Mucosa of rectum (tissue), 2 donors: Measurements from ENCODE around the gene PHLDB3.
"Not testable (repeated sequence)": the region's sequence is repeated elsewhere in the genome, so short reads cannot be mapped to it uniquely, and the experiment has no call there.

Experiments
- H3K27ac ChIP-seq, 2 donors: one replicate each; pipeline ENCODE4 v1.7.0; 2013; ENCODE audit warnings: inconsistent platforms in 2 of 2, low read depth in 2 of 2, low read length in 2 of 2
- H3K27me3 ChIP-seq, 2 donors: one replicate each; pipeline ENCODE4 v1.7.0; 2013; ENCODE audit warnings: low read length in 2 of 2; ENCODE audit not compliant: control insufficient read depth in 2 of 2, insufficient read depth in 2 of 2
- H3K36me3 ChIP-seq, 2 donors: one replicate each; pipeline ENCODE4 v1.7.0; 2013; ENCODE audit warnings: low read length in 2 of 2; ENCODE audit not compliant: control insufficient read depth in 2 of 2, insufficient read depth in 2 of 2
- H3K4me1 ChIP-seq, 2 donors: one replicate each; pipeline ENCODE4 v1.7.0; 2013; ENCODE audit warnings: low read length in 2 of 2, mild to moderate bottlenecking in 1 of 2; ENCODE audit not compliant: control insufficient read depth in 2 of 2, insufficient read depth in 2 of 2
- H3K4me3 ChIP-seq, 2 donors: one replicate each; pipeline ENCODE4 v1.7.0; 2013; ENCODE audit warnings: low read length in 2 of 2
- H3K9ac ChIP-seq, 2 donors: one replicate each; pipeline ENCODE4 v1.7.0; 2013; ENCODE audit warnings: low read length in 2 of 2, low read depth in 1 of 2, mild to moderate bottlenecking in 1 of 2
- H3K9me3 ChIP-seq, 2 donors: one replicate each; pipeline ENCODE4 v1.7.0; 2013; ENCODE audit warnings: low read length in 2 of 2; ENCODE audit not compliant: control insufficient read depth in 2 of 2
- donor health status: healthy.
- donor health status: Normal muscosa, but diverticular disease.

The PHLDB3 gene

GRCh38 chr19:43527860-43528622, 23.5 kb upstream of the PHLDB3 start:
- peak overlapping the region; percentile 92 to 99 for H3K4me3 ChIP-seq
- no peaks in the 10 kb centered on the region for H3K27me3 ChIP-seq
- H3K36me3 ChIP-seq: peaks cover under 1 to 3% of the 10 kb centered on the region in 2 donors
- H3K9me3 ChIP-seq: no peaks in the 10 kb centered on the region
- peak overlapping the region; percentile 24 to 48 for H3K9ac ChIP-seq
- H3K27ac ChIP-seq: peak overlapping the region; percentile 89 to 95
- H3K4me1 ChIP-seq: peaks cover 43% of the 10 kb centered on the region in 2 donors

GRCh38 chr19:43526884-43527859, 22.6 kb upstream of the PHLDB3 start, which contains the start of gene ETHE1:
ETHE1 (minus strand) TSS chr19:43527201; CDS start chr19:43527177, 24 bp downstream.
- peaks cover 7 to 8% of the 10 kb centered on the region in 2 donors for H3K36me3 ChIP-seq
- peak within 1 kb of the TSS; percentile 77 to 97 for H3K9ac ChIP-seq
- no peaks in the 10 kb centered on the region for H3K27me3 ChIP-seq
- peak within 1 kb of the TSS; percentile 92 to 99 for H3K4me3 ChIP-seq
- H3K4me1 ChIP-seq: peaks cover 34 to 41% of the 10 kb centered on the region in 2 donors
- H3K27ac ChIP-seq: peak within 1 kb of the TSS; percentile 89 to 95
- no peaks in the 10 kb centered on the region for H3K9me3 ChIP-seq

GRCh38 chr19:43525836-43526771, 21.6 kb upstream of the PHLDB3 start:
- peak overlapping the region; percentile 89 to 95 for H3K27ac ChIP-seq
- H3K27me3 ChIP-seq: no peaks in the 10 kb centered on the region
- H3K4me1 ChIP-seq: peaks cover 32 to 37% of the 10 kb centered on the region in 2 donors
- H3K9ac ChIP-seq: peak overlapping the region; percentile 77 to 97
- H3K4me3 ChIP-seq: peak overlapping the region; percentile 92 to 99
- H3K36me3 ChIP-seq: peaks cover 10 to 16% of the 10 kb centered on the region in 2 donors
- no peaks in the 10 kb centered on the region for H3K9me3 ChIP-seq

GRCh38 chr19:43524922-43525835, 20.6 kb upstream of the PHLDB3 start:
- H3K27ac ChIP-seq: peak overlapping the region; percentile 89 to 95
- H3K4me1 ChIP-seq: peaks cover 28 to 37% of the 10 kb centered on the region in 2 donors
- H3K9ac ChIP-seq: peak overlapping the region; percentile 77 to 97

DNA sequence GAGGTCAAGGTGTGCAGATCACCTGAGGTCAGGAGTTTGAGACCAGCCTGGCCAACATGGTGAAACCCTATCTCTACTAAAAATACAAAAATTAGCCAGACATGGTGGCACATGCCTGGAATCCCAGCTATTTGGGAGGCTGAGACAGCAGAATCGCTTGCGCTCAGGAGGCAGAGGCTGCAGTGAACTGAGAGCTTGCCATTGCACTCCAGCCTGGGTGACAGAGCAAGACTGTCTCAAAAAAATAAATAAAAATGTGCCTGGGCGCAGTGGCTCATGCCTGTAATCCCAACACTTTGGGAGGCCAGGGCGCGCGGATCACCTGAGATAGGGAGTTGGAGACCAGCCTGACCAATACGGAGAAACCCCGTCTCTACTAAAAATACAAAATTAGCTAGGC, 19.1 kb upstream of the PHLDB3 start:
- H3K27ac ChIP-seq, H3K9me3 ChIP-seq, H3K4me3 ChIP-seq, H3K9ac ChIP-seq, H3K27me3 ChIP-seq: not testable (repeated sequence)
- Histone ChIP-seq H3K36me3 (peaks cover 10 to 19% of the 10 kb centered on the region in 2 donors), H3K4me1 (peaks cover 26 to 35% of the 10 kb centered on the region in 2 donors)

More at GRCh38 chr19:43524922-43525835, 20.6 kb upstream of the PHLDB3 start:
- Histone ChIP-seq H3K4me3 (peak overlapping the region; percentile 92 to 99), H3K27me3 (no peaks in the 10 kb centered on the region), H3K36me3 (peaks cover 10 to 19% of the 10 kb centered on the region in 2 donors), H3K9me3 (no peaks in the 10 kb centered on the region)

GRCh38 chr19:43522929-43523328, 18.4 kb upstream of the PHLDB3 start:
- Histone ChIP-seq H3K27me3 (no peaks in the 10 kb centered on the region), H3K27ac (no peak overlapping the region), H3K36me3 (peaks cover 10 to 19% of the 10 kb centered on the region in 2 donors), H3K9me3 (no peaks in the 10 kb centered on the region), H3K9ac (no peak overlapping the region), H3K4me3 (no peak overlapping the region), H3K4me1 (peaks cover 26 to 35% of the 10 kb centered on the region in 2 donors)

- Histone ChIP-seq H3K27ac (no peak overlapping the region), H3K9ac (no peak overlapping the region), H3K9me3 (no peaks in the 10 kb centered on the region), H3K4me1 (peaks cover 12 to 14% of the 10 kb centered on the region in 2 donors), H3K27me3 (no peaks in the 10 kb centered on the region), H3K36me3 (peaks cover 19 to 27% of the 10 kb centered on the region in 2 donors), H3K4me3 (no peak overlapping the region)
Measured at GRCh38 chr19:43519436-43520088, 15.0 kb upstream of the PHLDB3 start.

- Histone ChIP-seq H3K36me3 (peaks cover 18 to 29% of the 10 kb centered on the region in 2 donors), H3K4me3 (no peak overlapping the region), H3K27ac (no peak overlapping the region), H3K27me3 (no peaks in the 10 kb centered on the region), H3K9ac (no peak overlapping the region), H3K9me3 (no peaks in the 10 kb centered on the region), H3K4me1 (peaks cover 2 to 4% of the 10 kb centered on the region in 2 donors)
Measured at GRCh38 chr19:43518051-43518450, 13.5 kb upstream of the PHLDB3 start.
